Measurements from ENCODE around the gene CEP126. TPM values are rescaled to one million over a fixed set of nuclear protein-coding genes. Genes with fewer than 3 reads are reported as not detected.

CEP126 gene
- total and polyA plus RNA-seq, 2 of the 13 experiments (the other 11 are each of a cell fraction or from before 2014, with no cell fraction given): 1.4 to 1.7 TPM

GRCh38 chr11:102006835-102007566, 92.2 kb downstream of the CEP126 start:
- no peaks in the 10 kb centered on the region for H3K9me3 ChIP-seq (ENCODE audit: low read length)
- WGBS (ENCODE audit: low lambda C conversion rate): 7% methylated on average over 7 of the region's 7 CpGs
- H3K4me1 ChIP-seq (ENCODE audit: insufficient read depth, low read length): peaks cover 29% of the 10 kb centered on the region
- in situ Hi-C loops (cut with HindIII; ENCODE audit: extremely low pct_ligation_motif_present, low pct_unique_long_range_greater_than_20kb): loop anchor here (10.0 to 25.0 kb wide), 2 partner anchors 82 to 570 kb away; no protein-coding TSS in a partner anchor
- CTCF ChIA-PET (ENCODE audit: low intra/inter-chr PET ratio, low total read pairs): interaction anchor here (1.3 to 3.1 kb wide), 4 partner anchors 77 to 155 kb away, joined by 3 to 42 read pairs (median 11); no protein-coding TSS in a partner anchor
- no peaks in the 10 kb centered on the region for H3K36me3 ChIP-seq (replicated peaks in 1 of 2; ENCODE audit: control insufficient read depth in 1 of 2, insufficient read depth in 2 of 2, low read length in 2 of 2)
- intact Hi-C loops (cut with micrococcal nuclease; ENCODE audit: unreplicated experiment): loop anchor here (1.0 to 5.0 kb wide), 8 partner anchors 13 to 247 kb away; partner anchors contain the start of genes CEP126 and YAP1
- ATAC-seq: peak; percentile 69
- H3K27me3 ChIP-seq (ENCODE audit: control insufficient read depth in 1 of 2, insufficient read depth in 2 of 2, low read length in 2 of 2): no peaks in the 10 kb centered on the region
- H3K79me2 ChIP-seq (ENCODE audit: insufficient read depth, low read length): no peaks in the 10 kb centered on the region
- peak; percentile 71 for DNase-seq (ENCODE audit: low spot score)
- FAIRE-seq: peak; percentile 60
- POLR2A ChIA-PET: interaction anchor here (0.9 to 2.4 kb wide), 9 partner anchors 12 to 146 kb away, joined by 3 to 12 read pairs (median 3); partner anchors contain the start of gene CEP126
- H3K4me3 ChIP-seq (replicated peaks in 1 of 3; ENCODE audit: insufficient read depth in 1 of 3, low read depth in 2 of 3, low read length in 3 of 3): no peak overlapping the region
- no peaks in the 10 kb centered on the region for H4K20me1 ChIP-seq (ENCODE audit: insufficient read depth, low read length)
- no peak overlapping the region for H3K9ac ChIP-seq (ENCODE audit: insufficient read depth, low read depth, low read length)
- H3K4me2 ChIP-seq (ENCODE audit: low read depth, low read length): peak overlapping the region; percentile 51
- H3K27ac ChIP-seq (ENCODE audit: extremely low read length, insufficient read depth, low read length): peak overlapping the region; percentile 51
- H2AFZ ChIP-seq (ENCODE audit: low read length): no peak overlapping the region
- BruUV-seq (replicated peaks): no TSS peak
- no peak for TF ChIP-seq SRF (IDR thresholded peaks at IDR 0.05; ENCODE audit: low read depth, low read length)
- TF ChIP-seq MIXL1 (CRISPR knock-in tag; IDR thresholded peaks at IDR 0.05): 0 out of 2 replicates have a peak, but pooled peaks have one; percentile 51
- TF ChIP-seq ZNF563 (CRISPR knock-in tag; IDR thresholded peaks at IDR 0.05): no peak
- TF ChIP-seq CBX5 (CRISPR knock-in tag; IDR thresholded peaks at IDR 0.05; ENCODE audit: borderline replicate concordance): peak; percentile 42; the same call in 1 of the 2 replicates
- TF ChIP-seq ZNF780A (CRISPR knock-in tag; IDR thresholded peaks at IDR 0.05): no peak
- peak; percentile 31 for TF ChIP-seq PHF5A (CRISPR knock-in tag; IDR thresholded peaks at IDR 0.05; ENCODE audit: low read depth, unreplicated experiment)
- TF ChIP-seq SRY (CRISPR knock-in tag; IDR thresholded peaks at IDR 0.05): no peak
- TF ChIP-seq ZNF883 (CRISPR knock-in tag; IDR thresholded peaks at IDR 0.05; ENCODE audit: not compliant biosample characterization): no peak
- no peak for TF ChIP-seq TAF15 (IDR thresholded peaks at IDR 0.05; ENCODE audit: low read depth, low read length, poor library complexity, severe bottlenecking)
- TF ChIP-seq ZNF580 (CRISPR knock-in tag; IDR thresholded peaks at IDR 0.05; ENCODE audit: borderline replicate concordance, low read depth): 0 out of 2 replicates have a peak, but pooled peaks have one; percentile 20
- TF ChIP-seq ZNF766 (CRISPR knock-in tag; IDR thresholded peaks at IDR 0.05; ENCODE audit: borderline replicate concordance): no peak
- no peak for TF ChIP-seq SETDB1 (CRISPR knock-in tag; IDR thresholded peaks at IDR 0.05; ENCODE audit: borderline replicate concordance)
- peak; percentile 43; the same call in 1 of the 2 replicates for TF ChIP-seq ZNF878 (CRISPR knock-in tag; IDR thresholded peaks at IDR 0.05)
- no peak for TF ChIP-seq HBP1 (CRISPR knock-in tag; IDR thresholded peaks at IDR 0.05; ENCODE audit: low read depth)
- TF ChIP-seq ZBTB25 (CRISPR knock-in tag; IDR thresholded peaks at IDR 0.05): peak; percentile 51; the same call in 1 of the 2 replicates
- TF ChIP-seq, protein P1, sequence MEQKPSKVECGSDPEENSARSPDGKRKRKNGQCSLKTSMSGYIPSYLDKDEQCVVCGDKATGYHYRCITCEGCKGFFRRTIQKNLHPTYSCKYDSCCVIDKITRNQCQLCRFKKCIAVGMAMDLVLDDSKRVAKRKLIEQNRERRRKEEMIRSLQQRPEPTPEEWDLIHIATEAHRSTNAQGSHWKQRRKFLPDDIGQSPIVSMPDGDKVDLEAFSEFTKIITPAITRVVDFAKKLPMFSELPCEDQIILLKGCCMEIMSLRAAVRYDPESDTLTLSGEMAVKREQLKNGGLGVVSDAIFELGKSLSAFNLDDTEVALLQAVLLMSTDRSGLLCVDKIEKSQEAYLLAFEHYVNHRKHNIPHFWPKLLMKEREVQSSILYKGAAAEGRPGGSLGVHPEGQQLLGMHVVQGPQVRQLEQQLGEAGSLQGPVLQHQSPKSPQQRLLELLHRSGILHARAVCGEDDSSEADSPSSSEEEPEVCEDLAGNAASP (CRISPR knock-in tag; IDR thresholded peaks at IDR 0.05; ENCODE audit: borderline replicate concordance): peak; percentile 65; the same call in 1 of the 2 replicates
- TF ChIP-seq THAP11 (CRISPR knock-in tag; IDR thresholded peaks at IDR 0.05): peak; percentile 59
- no peak for TF ChIP-seq HDAC6 (IDR thresholded peaks at IDR 0.05; ENCODE audit: low read depth, low read length)
- no peak for TF ChIP-seq TBL1XR1 (IDR thresholded peaks at IDR 0.05; ENCODE audit: borderline replicate concordance, low read length, partially characterized antibody)
- 0 out of 2 replicates have a peak, but pooled peaks have one; percentile 55 for TF ChIP-seq ZNF205 (CRISPR knock-in tag; IDR thresholded peaks at IDR 0.05)

Measured in HepG2 (cell line).